H9 (cell line): ENCODE data around the gene CD48. TPM values are rescaled to one million over a fixed set of nuclear protein-coding genes. Genes with fewer than 3 reads are reported as not detected.
A peak's percentile ranks its signal among the peaks of the same experiment; 100 is the strongest.

Experiments used
- DNase-seq: peaks from one replicate; pipeline ENCODE4 v3.0.0-alpha.2; 2017
- H2AFZ ChIP-seq: one replicate; pipeline ENCODE4 v1.6.1; 2013; ENCODE audit warnings: mild to moderate bottlenecking, low read length, control low read depth, moderate library complexity
- H2AK5ac ChIP-seq: 2 replicates; pipeline ENCODE4 v1.6.1; 2013; ENCODE audit warnings: low read length, control low read depth, mixed read lengths; ENCODE audit not compliant: insufficient read length
- H2BK120ac ChIP-seq: one replicate; pipeline ENCODE4 v1.6.1; 2013; ENCODE audit warnings: low read depth, mild to moderate bottlenecking, low read length, control low read depth, inconsistent platforms; ENCODE audit not compliant: poor library complexity, severe bottlenecking
- H2BK12ac ChIP-seq: 2 replicates; pipeline ENCODE4 v1.6.1; 2013; ENCODE audit warnings: low read length, control low read depth, mixed read lengths, low read depth; ENCODE audit not compliant: insufficient read length
- H2BK15ac ChIP-seq: 2 replicates; pipeline ENCODE4 v1.6.1; 2013; ENCODE audit warnings: low read depth, low read length, control low read depth
- H2BK20ac ChIP-seq: one replicate; pipeline ENCODE4 v1.6.1; 2013; ENCODE audit warnings: low read depth, mild to moderate bottlenecking, low read length, control low read depth, inconsistent platforms; ENCODE audit not compliant: poor library complexity, severe bottlenecking
- H2BK5ac ChIP-seq: 2 replicates; pipeline ENCODE4 v1.6.1; 2013; ENCODE audit warnings: low read length, control low read depth, mixed read lengths; ENCODE audit not compliant: insufficient read length
- H3K14ac ChIP-seq: 2 replicates; pipeline ENCODE4 v1.6.1; 2013; ENCODE audit warnings: low read length, control low read depth; ENCODE audit not compliant: insufficient read depth
- H3K18ac ChIP-seq: 2 replicates; pipeline ENCODE4 v1.6.1; 2013; ENCODE audit warnings: low read depth, mild to moderate bottlenecking, mixed read lengths, low read length, control low read depth; ENCODE audit not compliant: insufficient read length
- H3K23ac ChIP-seq: 2 replicates; pipeline ENCODE4 v1.6.1; 2013; ENCODE audit warnings: low read length, control low read depth, mixed read lengths, low read depth; ENCODE audit not compliant: insufficient read length
- H3K23me2 ChIP-seq: 2 replicates; pipeline ENCODE4 v1.6.1; 2013; ENCODE audit warnings: low read depth, mild to moderate bottlenecking, mixed read lengths, low read length, control low read depth; ENCODE audit not compliant: insufficient read length, poor library complexity, severe bottlenecking
- H3K27ac ChIP-seq: 2 replicates; pipeline ENCODE4 v1.5.1; 2013; ENCODE audit warnings: low read length, control low read depth, mixed read lengths, low read depth; ENCODE audit not compliant: insufficient read length
- H3K27me3 ChIP-seq: 2 replicates; pipeline ENCODE4 v1.6.1; 2013; ENCODE audit warnings: low read length, control low read depth, inconsistent platforms; ENCODE audit not compliant: insufficient read depth
- H3K4ac ChIP-seq: 2 replicates; pipeline ENCODE4 v1.6.1; 2013; ENCODE audit warnings: low read depth, mild to moderate bottlenecking, control low read depth, inconsistent platforms, low read length, moderate library complexity
- H3K4me1 ChIP-seq: 2 replicates; pipeline ENCODE4 v1.6.1; 2013; ENCODE audit warnings: low read length, control low read depth, inconsistent platforms; ENCODE audit not compliant: insufficient read depth
- H3K4me2 ChIP-seq: 2 replicates; pipeline ENCODE4 v1.6.1; 2013; ENCODE audit warnings: low read length, control low read depth, mixed read lengths; ENCODE audit not compliant: insufficient read length, insufficient read depth
- H3K56ac ChIP-seq: 2 replicates; pipeline ENCODE4 v1.6.1; 2013; ENCODE audit warnings: low read depth, mild to moderate bottlenecking, mixed read lengths, low read length, control low read depth; ENCODE audit not compliant: insufficient read length
- H3K79me1 ChIP-seq: 2 replicates; pipeline ENCODE4 v1.6.1; 2013; ENCODE audit warnings: low read depth, mild to moderate bottlenecking, moderate library complexity, low read length, control low read depth, inconsistent platforms; ENCODE audit not compliant: insufficient read depth, poor library complexity, severe bottlenecking
- H3K79me2 ChIP-seq: 2 replicates; pipeline ENCODE4 v1.6.1; 2013; ENCODE audit warnings: low read length, control low read depth, inconsistent platforms; ENCODE audit not compliant: insufficient read depth
- H3K9ac ChIP-seq: 2 replicates; pipeline ENCODE4 v1.6.1; 2013; ENCODE audit warnings: low read length, control low read depth, mixed read lengths; ENCODE audit not compliant: insufficient read length; ENCODE audit errors: extremely low read depth
- H3K9me3 ChIP-seq: one replicate; pipeline ENCODE4 v1.6.1; 2013; ENCODE audit warnings: low read depth, low read length, inconsistent platforms; ENCODE audit not compliant: control insufficient read depth
- H3T11ph ChIP-seq: one replicate; pipeline ENCODE4 v1.6.1; 2013; ENCODE audit warnings: mild to moderate bottlenecking, low read length, control low read depth, inconsistent platforms
- H4K20me1 ChIP-seq: one replicate; pipeline ENCODE4 v1.6.1; 2013; ENCODE audit not compliant: control insufficient read depth, insufficient read length, insufficient read depth
- H4K5ac ChIP-seq: 2 replicates; pipeline ENCODE4 v1.6.1; 2013; ENCODE audit warnings: low read depth, mild to moderate bottlenecking, mixed read lengths, low read length, control low read depth; ENCODE audit not compliant: insufficient read length
- H4K8ac ChIP-seq: replicated peaks from 2 replicates; pipeline ENCODE4 v1.6.1; 2013; ENCODE audit warnings: low read length, control low read depth, mixed read lengths, low read depth; ENCODE audit not compliant: insufficient read length
- H4K91ac ChIP-seq: 2 replicates; pipeline ENCODE4 v1.6.1; 2013; ENCODE audit warnings: low read depth, mild to moderate bottlenecking, moderate library complexity, mixed read lengths, low read length, control low read depth; ENCODE audit not compliant: insufficient read length
- H3K27ac Mint-ChIP-seq, 3 experiments: 2 replicates in 2 of 3; 3 replicates in 1 of 3; pipeline ENCODE4 v1.8.0; 2020 to 2021; ENCODE audit warnings: mixed read lengths in 3 of 3, mild to moderate bottlenecking in 1 of 3, moderate library complexity in 1 of 3
- H3K27me3 Mint-ChIP-seq: 2 replicates; pipeline ENCODE4 v1.8.0; 2021; ENCODE audit warnings: low read depth, mild to moderate bottlenecking, moderate library complexity, mixed read lengths
- H3K36me3 Mint-ChIP-seq, 3 experiments: 2 replicates in 2 of 3; 3 replicates in 1 of 3; pipeline ENCODE4 v1.8.0; 2020 to 2021; ENCODE audit warnings: low read depth in 3 of 3, mixed read lengths in 3 of 3; ENCODE audit not compliant: insufficient read depth in 1 of 3
- H3K4me1 Mint-ChIP-seq, 2 experiments: 2 replicates each; pipeline ENCODE4 v1.8.0; 2020; ENCODE audit warnings: mixed read lengths in 2 of 2
- H3K4me3 Mint-ChIP-seq, 2 experiments: 2 replicates in 1 of 2; 3 replicates in 1 of 2; pipeline ENCODE4 v1.8.0; 2020 to 2021; ENCODE audit warnings: mild to moderate bottlenecking in 2 of 2, mixed read lengths in 2 of 2, moderate library complexity in 1 of 2
- H3K9me3 Mint-ChIP-seq, 2 experiments: 2 replicates in 1 of 2; 3 replicates in 1 of 2; pipeline ENCODE4 v1.8.0; 2020; ENCODE audit warnings: mild to moderate bottlenecking in 2 of 2, mixed read lengths in 2 of 2, moderate library complexity in 1 of 2
- CTCF ChIP-seq: fragments of 200-600 bp; sonication (generic); conservative IDR thresholded peaks from 3 replicates; pipeline ENCODE4 v1.8.0; 2021; ENCODE audit warnings: antibody characterized with exemption, mild to moderate bottlenecking
- WGBS: extraction: QIAGEN DNeasy Blood & Tissue Kit; methylation state at CpG from one replicate; pipeline ENCODE4 v1.1.7; 2013; ENCODE audit warnings: missing lambda C conversion rate, low lambda C conversion rate, mixed read lengths; ENCODE audit not compliant: insufficient read length; ENCODE audit errors: extremely low coverage; 5-methylcytosine and 5-hydroxymethylcytosine counted together
- total RNA-seq: library from RNA; stranded (reverse); gene quantifications from 2 replicates; pipeline ENCODE4 v1.2.1, GENCODE V29; 2021

Gene CD48
- total RNA-seq, 1 experiment from 2014 or later: not detected

- Mint-ChIP-seq H3K9me3 (peaks cover 5 to 8% of the 10 kb centered on the region in 2 experiments; a peak in 4 of 5 replicates), H3K27me3 (no peaks in the 10 kb centered on the region; the same call in 1 of the 2 replicates), H3K4me3 (no peak overlapping the region), H3K4me1 (peaks cover 17 to 35% of the 10 kb centered on the region in 2 experiments), H3K36me3 (peaks cover 2 to 15% (median 4%) of the 10 kb centered on the region in 3 experiments; a peak in 5 of 7 replicates), H3K27ac (peak overlapping the region in 2 of 3 experiments; percentile 34 to 41; a peak in 4 of 7 replicates)
- H3K56ac ChIP-seq: no peak overlapping the region
- no peak overlapping the region for H3K9ac ChIP-seq
- H3K4ac ChIP-seq: no peak overlapping the region
- H3K23me2 ChIP-seq: no peaks in the 10 kb centered on the region
- no peak overlapping the region for H4K8ac ChIP-seq
- H3K4me2 ChIP-seq: no peak overlapping the region
- no peak overlapping the region for H4K5ac ChIP-seq
- H3K18ac ChIP-seq: no peak overlapping the region
- H2AK5ac ChIP-seq: no peak overlapping the region
- WGBS: no CpG with 5 or more reads among the region's 8 CpGs
- no peak overlapping the region for H2BK12ac ChIP-seq
- H2BK5ac ChIP-seq: no peak overlapping the region
- TF ChIP-seq CTCF: no peak
- H2BK15ac ChIP-seq: no peak overlapping the region
- H2AFZ ChIP-seq: no peak overlapping the region
- H3K9me3 ChIP-seq: no peaks in the 10 kb centered on the region
- H3K79me2 ChIP-seq: no peaks in the 10 kb centered on the region
- H3K14ac ChIP-seq: no peak overlapping the region
- H2BK120ac ChIP-seq: no peak overlapping the region
- H4K20me1 ChIP-seq: no peaks in the 10 kb centered on the region
- no peak overlapping the region for H3K23ac ChIP-seq
- no peak overlapping the region for H2BK20ac ChIP-seq
- H3T11ph ChIP-seq: no peak overlapping the region
- H3K79me1 ChIP-seq: no peaks in the 10 kb centered on the region
- no peak overlapping the region for H3K27ac ChIP-seq
- H4K91ac ChIP-seq: no peak overlapping the region
- H3K4me1 ChIP-seq: peaks cover 2% of the 10 kb centered on the region; the same call in 1 of the 2 replicates
- no peak for DNase-seq
- H3K27me3 ChIP-seq: no peaks in the 10 kb centered on the region
These were observed 53.3 kb downstream of the CD48 start for GRCh38 chr1:160658162-160658813.
